ENCODE measurements around the gene PWP2.
"Not testable (repeated sequence)": the region's sequence is repeated elsewhere in the genome, so short reads cannot be mapped to it uniquely, and the experiment has no call there.

The PWP2 gene

GRCh38 chr21:44167527-44167926 lies 60.3 kb downstream of the PWP2 start:
- not testable (repeated sequence) for DNase-seq

GRCh38 chr21:44170326-44170725 lies 63.1 kb downstream of the PWP2 start:
- DNase-seq, result not testable (repeated sequence)

- not testable (repeated sequence) for DNase-seq
Measured at GRCh38 chr21:44170863-44171262, 63.7 kb downstream of the PWP2 start.

GRCh38 chr21:44171962-44172572 lies 64.9 kb downstream of the PWP2 start:
- DNase-seq, result not testable (repeated sequence)

GRCh38 chr21:44172741-44173140 lies 65.5 kb downstream of the PWP2 start:
- DNase-seq, result not testable (repeated sequence)

GRCh38 chr21:44175189-44175588 lies 68.0 kb downstream of the PWP2 start:
- not testable (repeated sequence) for DNase-seq

GRCh38 chr21:44176127-44176526 lies 68.9 kb downstream of the PWP2 start:
- not testable (repeated sequence) for DNase-seq

Data from DMS79 treated with DMSO at 0.1 percent for 48 hours (cell line).